WI38 (cell line): ENCODE measurements around the gene KATNB1.
"Not testable (repeated sequence)": the region's sequence is repeated elsewhere in the genome, so short reads cannot be mapped to it uniquely, and the experiment has no call there.

Experiments used
- H3K4me3 ChIP-seq: 2 replicates; pipeline ENCODE4 v1.5.1; 2011; ENCODE audit warnings: low read depth, mild to moderate bottlenecking, control low read depth, low read length
- CTCF ChIP-seq: IDR thresholded peaks from 2 replicates; pipeline ENCODE4 v1.5.1; 2012; ENCODE audit warnings: low read depth, mild to moderate bottlenecking, control low read depth, low read length

KATNB1 gene

GRCh38 chr16:57745768-57746167 lies 10.2 kb downstream of the KATNB1 start:
- no peak for TF ChIP-seq CTCF
- H3K4me3 ChIP-seq: no peak overlapping the region

- not testable (repeated sequence) for H3K4me3 ChIP-seq
Observed at GRCh38 chr16:57746316-57746715, 10.7 kb downstream of the KATNB1 start.

GRCh38 chr16:57747091-57747490 lies 11.5 kb downstream of the KATNB1 start:
- TF ChIP-seq CTCF: no peak
- H3K4me3 ChIP-seq: no peak overlapping the region

- TF ChIP-seq CTCF: no peak
- no peak overlapping the region for H3K4me3 ChIP-seq
Observed at GRCh38 chr16:57747496-57747895, 11.9 kb downstream of the KATNB1 start.

GRCh38 chr16:57747996-57748395 lies 12.4 kb downstream of the KATNB1 start:
- H3K4me3 ChIP-seq: no peak overlapping the region
- TF ChIP-seq CTCF: no peak

GRCh38 chr16:57748596-57748995 lies 13.0 kb downstream of the KATNB1 start:
- no peak for TF ChIP-seq CTCF

GRCh38 chr16:57749101-57749692 lies 13.6 kb downstream of the KATNB1 start:
- H3K4me3 ChIP-seq: no peak overlapping the region
- no peak for TF ChIP-seq CTCF

More at GRCh38 chr16:57748596-57748995, 13.0 kb downstream of the KATNB1 start:
- H3K4me3 ChIP-seq: no peak overlapping the region

- no peak overlapping the region for H3K4me3 ChIP-seq
- TF ChIP-seq CTCF: no peak
Observed at GRCh38 chr16:57749856-57750452, 14.4 kb downstream of the KATNB1 start.
